Medulla oblongata (tissue), 1 donor: ENCODE measurements around the gene PEX12.
"Not testable (repeated sequence)": the region's sequence is repeated elsewhere in the genome, so short reads cannot be mapped to it uniquely, and the experiment has no call there.

Source experiments
- DNase-seq: peaks from one replicate; pipeline ENCODE4 v3.0.0-alpha.2; 2015; ENCODE audit errors: extremely low spot score

PEX12 gene

DNA sequence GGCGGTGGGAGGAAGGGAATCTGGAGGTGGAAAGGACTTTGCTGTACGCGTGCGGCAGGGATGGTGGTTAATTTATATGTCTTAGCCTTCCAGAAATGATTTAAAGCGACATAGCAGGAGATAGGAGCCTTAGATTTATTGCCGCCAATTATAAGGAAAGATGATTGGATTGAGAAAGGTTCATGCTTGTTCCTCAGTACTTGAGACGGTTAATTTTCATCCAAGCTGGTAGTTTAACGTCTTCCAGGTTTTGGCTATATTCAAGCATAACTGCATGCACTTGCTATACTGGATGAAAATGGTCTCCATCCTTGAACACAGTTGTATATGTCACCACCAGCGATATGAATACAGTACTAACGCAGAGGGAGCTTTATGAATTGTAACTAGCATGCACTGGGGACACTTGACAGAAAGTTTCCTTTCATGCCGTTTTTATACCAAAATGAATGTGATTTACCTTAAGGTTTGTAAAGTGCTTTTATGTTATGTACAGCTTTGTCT lies 610 bp upstream of the PEX12 start:
- DNase-seq, result no peak

DNA sequence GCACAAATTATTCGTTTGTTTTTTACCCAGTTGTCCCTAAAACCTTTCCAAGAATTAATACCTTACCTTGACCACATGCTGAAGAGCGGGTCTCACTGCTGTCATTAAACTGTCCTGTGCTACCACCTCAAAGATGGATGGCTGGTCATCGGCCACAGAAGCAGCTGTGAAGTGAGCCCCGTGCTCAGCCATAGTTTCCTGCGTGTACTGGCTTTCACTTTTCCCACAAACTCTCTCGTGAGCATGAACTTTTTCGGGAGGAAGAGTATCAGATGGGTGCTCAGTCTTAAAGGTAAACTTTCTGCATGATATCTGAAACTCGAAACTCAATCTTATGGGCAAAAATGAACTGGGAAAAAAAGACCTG lies 558 bp downstream of the PEX12 start:
- no peak for DNase-seq

GRCh38 chr17:35575759-35576158 lies 2.6 kb downstream of the PEX12 start:
- DNase-seq, result no peak

- DNase-seq, result no peak
Observed at GRCh38 chr17:35569405-35569804, 9.0 kb downstream of the PEX12 start.

DNA sequence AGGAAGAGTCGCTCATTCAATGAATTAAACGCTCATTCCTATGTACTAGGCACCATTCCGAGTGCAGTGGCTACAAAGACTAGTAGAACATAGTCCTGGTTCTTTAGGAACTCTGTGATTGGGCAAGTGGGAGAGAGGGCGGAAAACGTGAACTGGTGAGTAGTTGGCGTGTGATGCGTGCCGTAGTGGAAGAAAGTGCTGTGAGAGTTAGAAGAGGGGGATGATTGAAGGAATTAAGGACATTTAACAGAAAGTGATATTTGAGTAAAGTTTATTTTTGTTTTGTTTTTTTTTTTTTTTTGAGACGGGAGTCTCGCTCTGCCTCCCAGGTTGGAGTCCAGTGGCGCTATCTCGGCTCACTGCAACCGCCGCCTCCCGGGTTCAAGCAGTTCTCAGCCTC lies 9.8 kb downstream of the PEX12 start:
- no peak for DNase-seq

DNA sequence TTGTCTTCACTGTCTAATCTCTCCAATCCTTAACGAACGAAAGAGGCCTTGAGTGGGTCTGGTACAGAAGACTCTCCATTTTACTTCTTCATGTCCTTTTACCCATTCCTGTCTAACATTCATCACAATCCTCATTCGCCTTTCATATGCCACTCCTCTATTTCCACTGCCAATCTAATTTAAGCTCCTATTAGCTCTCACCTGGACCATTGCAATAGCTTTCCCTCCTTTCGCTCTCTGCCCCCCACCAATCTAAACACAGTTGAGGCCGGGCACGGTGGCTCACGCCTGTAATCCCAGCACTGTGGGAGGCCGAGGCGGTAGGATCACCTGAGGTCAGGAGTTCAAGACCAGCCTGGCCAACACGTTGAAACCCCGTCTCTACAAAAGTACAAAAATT lies 11.4 kb downstream of the PEX12 start:
- no peak for DNase-seq

GRCh38 chr17:35563181-35563580 lies 15.2 kb downstream of the PEX12 start:
- not testable (repeated sequence) for DNase-seq

GRCh38 chr17:35560703-35561102 lies 17.7 kb downstream of the PEX12 start, which contains the start of gene SLFN14:
Gene SLFN14, minus strand, starts transcription at chr17:35560819. Its CDS starts 2,757 bp downstream, at chr17:35558062.
- no peak for DNase-seq

DNA sequence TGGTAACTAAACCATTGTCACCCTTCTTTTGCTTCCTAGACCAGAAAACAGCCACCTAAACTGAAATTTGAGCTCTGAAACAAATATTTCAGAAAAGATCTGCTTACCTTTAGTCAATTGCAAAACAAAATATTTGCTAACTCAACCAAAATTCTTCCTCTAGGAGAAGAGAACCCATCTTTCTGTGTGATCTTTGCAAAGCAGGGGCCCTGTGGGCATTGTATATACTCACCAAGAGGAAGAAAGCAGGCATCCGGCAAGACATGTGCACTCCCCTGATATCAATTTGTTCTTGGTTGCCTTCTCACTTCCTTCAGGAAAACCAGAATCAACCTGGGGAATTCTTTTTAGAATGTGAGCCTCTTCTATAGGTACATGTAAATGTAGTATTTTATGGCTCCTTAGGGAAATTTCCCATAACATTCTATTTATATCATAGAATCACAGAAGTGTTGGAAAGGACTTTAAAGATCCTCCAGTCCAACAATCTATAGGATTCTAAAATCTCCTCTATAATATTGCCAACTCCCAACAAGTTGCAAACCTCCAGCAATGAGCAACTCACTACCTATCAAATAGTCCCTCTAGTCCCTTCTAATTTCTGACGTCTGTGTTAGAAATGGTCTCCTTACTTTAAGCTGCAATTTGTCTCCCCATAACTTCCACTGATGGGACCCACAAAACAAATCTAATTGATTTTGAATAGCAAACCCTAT lies 18.7 kb downstream of the PEX12 start:
- no peak for DNase-seq

DNA sequence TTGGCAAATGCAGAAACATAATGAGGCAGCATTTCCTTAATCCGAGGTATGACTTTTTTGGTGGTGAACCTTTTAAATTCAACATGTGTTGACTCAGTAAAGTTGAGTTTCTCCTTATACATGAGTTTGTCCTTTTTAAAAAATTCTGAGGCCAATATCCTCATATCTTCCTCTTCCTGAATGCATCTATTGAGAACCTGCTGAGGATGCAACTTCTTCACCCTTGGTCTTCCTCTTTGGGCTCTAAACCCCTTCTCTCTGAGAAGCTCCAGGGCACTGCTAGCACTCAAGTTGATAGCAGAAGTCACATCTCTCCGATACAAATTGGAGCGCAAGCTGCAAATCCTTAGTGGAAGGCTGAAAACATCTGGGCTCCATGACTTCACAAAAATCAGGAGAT lies 21.0 kb downstream of the PEX12 start:
- DNase-seq, result no peak

DNA sequence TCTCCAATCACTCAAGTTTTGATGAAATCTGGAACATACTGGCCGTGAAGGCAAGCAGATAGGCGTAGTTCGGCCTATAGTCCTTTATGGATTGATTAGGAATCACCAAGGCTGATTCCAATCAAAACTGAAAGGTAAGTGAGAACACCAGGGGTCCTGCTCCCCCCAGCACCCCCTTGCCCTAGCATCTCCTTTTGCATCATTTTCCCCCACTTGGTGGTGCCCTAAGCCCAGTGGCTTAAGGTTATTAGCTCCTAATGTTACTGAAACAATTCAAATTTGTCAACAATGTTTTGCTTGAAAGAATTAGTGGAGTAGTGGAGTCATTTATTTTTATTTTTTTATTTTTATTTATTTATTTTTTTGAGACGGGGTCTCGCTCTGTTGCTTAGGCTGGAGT lies 22.7 kb downstream of the PEX12 start:
- DNase-seq, result no peak

- DNase-seq, result no peak
Observed at GRCh38 chr17:35554668-35555067, 23.7 kb downstream of the PEX12 start.

GRCh38 chr17:35553310-35553709 lies 25.1 kb downstream of the PEX12 start:
- DNase-seq, result no peak

- no peak for DNase-seq
Observed at GRCh38 chr17:35548978-35549377, 29.4 kb downstream of the PEX12 start.

- peak; percentile 57 for DNase-seq
Observed at GRCh38 chr17:35548208-35548810, 30.1 kb downstream of the PEX12 start.

GRCh38 chr17:35546487-35546886 lies 31.9 kb downstream of the PEX12 start:
- DNase-seq, result no peak

- DNase-seq, result no peak
Observed at GRCh38 chr17:35545150-35545549, 33.2 kb downstream of the PEX12 start.

DNA sequence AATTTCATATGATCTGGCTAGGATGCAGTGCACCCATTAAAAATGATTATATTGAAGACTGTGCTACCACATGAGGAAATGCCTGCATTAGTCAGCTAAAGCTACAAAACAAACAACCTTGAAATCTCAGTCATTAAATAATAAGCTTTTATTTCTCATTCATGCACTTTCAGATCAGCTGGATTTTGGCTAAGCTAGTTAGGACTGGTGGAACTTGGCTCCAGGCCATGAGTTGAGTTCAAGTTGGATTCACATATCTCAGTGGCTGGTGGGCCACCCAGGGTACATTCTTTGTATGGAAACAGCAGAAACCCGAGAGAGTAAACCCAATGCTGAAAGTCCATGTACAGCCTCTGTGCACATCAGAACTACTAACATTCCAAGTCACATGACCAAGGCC lies 34.5 kb downstream of the PEX12 start:
- no peak for DNase-seq

DNA sequence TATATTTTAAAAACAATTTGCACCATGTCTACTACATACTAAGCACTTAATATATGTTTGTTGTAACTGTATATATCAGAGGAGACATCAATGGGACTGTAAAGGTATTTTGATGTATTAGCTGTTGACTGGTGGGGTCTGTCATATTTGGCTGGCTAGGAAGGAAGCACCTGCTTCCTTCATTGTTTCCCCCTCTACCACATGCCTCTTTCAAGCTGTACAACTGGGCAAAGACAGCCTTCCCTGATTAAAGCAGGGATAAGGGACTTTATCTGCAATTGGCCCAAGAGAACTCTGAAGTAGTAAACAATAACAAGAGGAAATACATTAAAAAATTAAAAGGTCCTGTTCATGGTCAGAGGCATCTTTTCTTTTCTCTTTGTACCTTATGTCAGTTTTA lies 35.4 kb downstream of the PEX12 start:
- no peak for DNase-seq

DNA sequence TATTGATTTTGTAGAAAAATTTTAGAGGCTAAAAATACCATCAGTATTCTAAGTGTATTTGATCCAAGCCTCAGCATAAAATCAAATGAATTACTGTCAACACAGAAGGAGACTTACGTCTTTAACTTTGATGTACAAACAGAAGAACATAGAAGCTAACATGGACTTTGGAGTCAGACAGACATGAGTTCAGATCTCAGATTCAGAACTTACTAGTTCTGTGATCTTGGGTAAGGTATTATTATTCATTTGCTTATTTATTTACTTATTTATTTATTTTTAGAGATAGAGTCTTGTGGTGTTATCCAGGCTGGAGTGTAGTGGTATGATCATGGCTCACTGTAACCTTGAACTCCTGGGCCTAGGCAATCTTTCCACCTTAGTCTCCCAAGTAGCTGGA lies 36.9 kb downstream of the PEX12 start:
- no peak for DNase-seq

- peak; percentile 64 for DNase-seq
Observed at GRCh38 chr17:35540589-35541404, 37.6 kb downstream of the PEX12 start.

DNA sequence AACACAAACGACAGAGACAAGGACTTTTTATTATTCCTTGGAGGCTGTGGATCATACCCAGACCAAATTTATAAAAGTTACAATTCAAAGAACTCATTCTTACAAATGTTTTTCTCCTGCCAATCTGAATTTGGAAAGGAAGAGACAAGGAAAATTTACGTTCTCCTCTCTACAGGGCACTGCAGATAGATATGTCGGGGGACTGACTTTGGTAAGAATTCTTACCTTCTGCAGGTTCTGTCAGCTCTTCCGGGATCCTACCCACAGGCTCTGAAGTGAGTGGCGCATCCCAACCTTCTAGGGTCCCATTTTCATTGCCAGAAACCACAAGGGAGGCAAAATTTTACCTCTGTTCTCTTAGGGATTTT lies 38.7 kb downstream of the PEX12 start:
- no peak for DNase-seq
